ENCODE results near the gene NUP133.

- TF ChIP-seq POLR2A (IDR thresholded peaks at IDR 0.05) (no peak), CTCF (IDR thresholded peaks at IDR 0.05) (no peak), POLR2AphosphoS5 (IDR thresholded peaks at IDR 0.05; ENCODE audit: insufficient read depth in 1 of 2, low read depth in 1 of 2) (no peak)
These were observed 30.8 kb upstream of the NUP133 start for GRCh38 chr1:229538945-229539344.

All from vagina (tissue), 2 donors.